G401.6 (cell line): ENCODE data around the gene PRSS50.
"Not testable (repeated sequence)": the region's sequence is repeated elsewhere in the genome, so short reads cannot be mapped to it uniquely, and the experiment has no call there.

Source experiments
- FAIRE-seq: peaks from 2 replicates; lab custom pipeline; 2012; peaks lifted over from hg19 to GRCh38; lab: Jason Lieb, UNC

The PRSS50 gene, protein sequence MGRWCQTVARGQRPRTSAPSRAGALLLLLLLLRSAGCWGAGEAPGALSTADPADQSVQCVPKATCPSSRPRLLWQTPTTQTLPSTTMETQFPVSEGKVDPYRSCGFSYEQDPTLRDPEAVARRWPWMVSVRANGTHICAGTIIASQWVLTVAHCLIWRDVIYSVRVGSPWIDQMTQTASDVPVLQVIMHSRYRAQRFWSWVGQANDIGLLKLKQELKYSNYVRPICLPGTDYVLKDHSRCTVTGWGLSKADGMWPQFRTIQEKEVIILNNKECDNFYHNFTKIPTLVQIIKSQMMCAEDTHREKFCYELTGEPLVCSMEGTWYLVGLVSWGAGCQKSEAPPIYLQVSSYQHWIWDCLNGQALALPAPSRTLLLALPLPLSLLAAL

DNA sequence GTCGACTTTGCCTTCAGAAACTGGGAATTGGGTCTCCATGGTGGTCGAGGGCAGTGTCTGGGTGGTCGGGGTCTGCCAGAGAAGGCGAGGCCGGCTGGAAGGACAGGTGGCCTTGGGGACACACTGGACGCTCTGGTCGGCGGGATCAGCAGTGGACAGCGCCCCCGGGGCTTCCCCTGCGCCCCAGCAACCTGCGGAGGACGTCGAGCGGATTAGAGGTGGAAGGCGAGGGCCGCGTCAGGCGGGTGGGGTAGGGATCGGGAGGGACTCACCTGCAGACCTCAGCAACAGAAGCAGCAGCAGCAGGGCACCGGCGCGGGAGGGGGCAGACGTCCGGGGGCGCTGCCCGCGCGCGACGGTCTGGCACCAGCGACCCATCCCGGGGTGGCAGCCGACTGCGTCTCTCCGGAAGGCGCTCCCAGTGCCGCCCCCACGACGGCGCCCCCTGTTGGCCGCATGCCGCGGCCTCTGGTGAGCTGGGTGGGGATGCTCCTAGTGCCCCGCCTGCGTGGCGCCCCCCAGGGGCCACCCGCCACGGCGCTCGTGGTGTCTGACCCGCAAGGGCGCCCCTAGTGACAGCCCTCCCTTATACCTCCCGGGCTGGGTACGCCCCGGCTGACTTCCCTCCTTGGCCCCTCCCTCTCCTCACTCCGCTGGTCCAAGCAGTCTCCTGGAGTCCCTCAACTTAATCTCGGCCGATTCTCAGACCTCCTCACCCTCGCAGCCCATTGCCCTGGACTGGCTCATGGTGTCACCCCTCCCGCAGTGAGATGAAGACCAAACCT is at the start of gene PRSS50:
TSS of gene PRSS50 (minus strand) at position 423 of the 785 bp plus-strand sequence. CDS start at position 378, 45 bp downstream.
- FAIRE-seq, result no peak

GRCh38 chr3:46764206-46764605 is 46.5 kb upstream of the PRSS50 start:
- FAIRE-seq, result no peak

DNA sequence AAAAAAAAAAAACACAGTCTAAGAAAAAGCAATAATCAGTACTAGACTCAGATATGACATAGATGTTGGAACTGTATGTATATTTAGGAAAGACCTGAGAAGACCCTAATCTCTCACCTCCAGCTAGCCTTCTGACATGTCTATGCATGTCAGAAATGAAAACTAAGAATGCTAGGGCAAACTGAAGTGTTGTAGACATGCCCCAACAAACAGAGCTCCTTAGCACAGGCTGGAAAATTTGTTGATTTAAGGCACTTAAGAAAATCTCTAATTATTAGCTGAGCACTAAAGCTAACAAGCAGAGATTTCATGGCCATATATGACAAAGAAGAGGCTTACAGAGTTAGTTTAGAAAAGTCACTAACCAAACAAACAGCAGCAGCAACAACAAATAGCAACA is 45.5 kb upstream of the PRSS50 start:
- FAIRE-seq, result no peak

DNA sequence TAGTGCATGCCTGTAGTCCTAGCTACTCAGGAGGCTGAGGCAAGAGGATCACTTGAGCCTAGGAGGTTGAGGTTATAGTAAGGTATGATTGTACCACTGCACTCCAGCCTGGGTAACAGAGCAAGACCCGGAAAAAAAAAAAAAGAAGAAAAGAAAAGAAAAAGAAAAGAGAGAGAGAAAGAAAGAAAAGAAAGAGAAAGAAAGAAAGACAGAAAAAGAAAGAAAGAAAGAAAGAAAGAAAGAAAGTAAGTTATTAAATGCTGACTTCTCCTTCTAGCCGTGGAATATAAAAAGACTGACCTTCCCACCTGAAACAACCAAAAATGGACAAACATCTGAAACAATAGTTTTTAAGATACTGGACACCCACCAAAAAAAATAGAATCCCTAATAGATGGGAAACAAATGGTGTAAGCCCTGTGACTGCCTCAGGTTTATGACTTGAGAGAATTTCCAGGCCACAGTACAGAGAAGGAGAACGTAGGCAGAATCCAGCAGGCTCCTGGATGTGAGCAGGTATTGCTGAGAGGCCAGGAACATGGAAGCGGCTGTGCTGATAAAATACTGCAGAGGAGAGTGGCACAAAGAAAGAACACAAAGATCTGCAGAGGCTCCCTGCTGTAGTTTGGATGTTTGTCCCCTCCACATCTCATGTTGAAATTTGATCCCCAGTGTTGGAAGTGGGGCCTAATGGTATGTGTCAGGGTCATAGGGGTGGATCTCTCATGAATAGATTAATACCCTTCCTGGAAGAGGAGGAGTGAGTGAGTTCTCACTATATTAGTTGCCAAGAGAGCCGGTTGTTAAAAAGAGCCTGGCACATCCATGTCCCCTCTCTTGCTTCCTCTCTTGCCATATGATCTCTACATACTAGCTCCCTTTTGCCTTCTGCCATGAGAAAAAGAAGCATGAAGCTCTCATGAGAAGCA is 41.8 kb upstream of the PRSS50 start:
- FAIRE-seq, result no peak

- FAIRE-seq, result no peak
These were observed 39.0 kb upstream of the PRSS50 start for GRCh38 chr3:46756642-46757041.

DNA sequence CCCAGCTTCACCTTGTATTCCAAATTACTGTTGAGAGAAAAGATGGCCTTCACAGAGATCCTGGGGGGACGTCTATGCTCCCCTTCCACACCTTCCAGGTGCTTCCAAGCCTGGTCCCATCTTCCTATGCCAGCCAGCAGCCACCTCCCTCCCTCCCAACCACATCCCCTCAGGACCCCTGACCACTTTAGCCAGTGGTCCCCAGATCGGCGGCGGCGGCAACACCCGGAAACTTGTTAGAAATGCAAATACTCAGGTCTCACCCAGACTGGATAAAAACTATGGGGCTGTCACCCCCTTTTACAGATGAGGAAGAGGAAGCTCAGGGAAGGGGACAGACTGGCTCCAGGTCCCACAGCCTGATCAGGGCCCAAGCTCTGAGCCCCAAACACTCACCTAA is 38.0 kb upstream of the PRSS50 start:
- no peak for FAIRE-seq

DNA sequence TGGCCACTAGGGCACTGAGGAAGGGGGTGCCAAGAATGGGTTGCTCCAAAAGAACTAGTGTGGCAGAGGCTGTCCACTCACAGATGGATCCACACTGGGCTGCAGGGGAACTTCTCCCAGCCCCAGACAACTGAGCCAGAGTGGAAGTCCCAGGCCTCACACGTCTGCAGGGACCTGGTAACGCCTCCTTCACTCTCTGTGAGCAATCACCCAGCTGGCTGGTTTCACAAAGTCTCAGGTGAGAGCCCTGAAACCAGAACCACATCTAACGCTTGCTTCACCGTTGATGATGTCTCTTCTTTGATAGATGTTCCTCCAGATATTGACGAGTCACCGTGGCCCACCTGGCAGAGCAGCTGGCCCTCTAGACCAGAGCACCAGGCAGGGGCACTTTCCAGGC is 35.5 kb upstream of the PRSS50 start:
- not testable (repeated sequence) for FAIRE-seq

DNA sequence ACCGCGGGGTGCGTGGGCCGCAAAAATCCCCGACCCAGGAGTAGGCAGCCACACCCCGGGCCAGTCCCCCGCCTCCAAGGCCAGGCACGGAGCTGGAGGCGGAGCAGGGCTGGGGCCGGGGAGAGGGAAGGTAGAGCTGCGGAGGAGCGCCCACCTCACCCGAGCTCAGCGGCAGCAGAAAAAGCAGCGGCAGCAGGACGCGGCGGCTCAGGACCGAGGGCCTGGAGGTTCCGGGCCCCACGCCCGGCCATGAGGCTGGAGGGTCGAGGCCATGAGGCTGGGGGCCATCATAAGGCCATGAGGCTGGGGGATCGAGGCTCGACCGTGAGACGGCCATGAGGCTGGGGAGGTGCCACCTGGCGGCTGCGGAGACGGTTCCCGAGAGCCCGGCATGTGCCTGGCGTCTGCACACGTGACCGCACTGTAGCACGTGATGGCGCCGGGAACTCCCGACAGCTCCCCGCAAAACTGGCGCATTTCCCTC is 32.9 kb upstream of the PRSS50 start:
- FAIRE-seq, result no peak

DNA sequence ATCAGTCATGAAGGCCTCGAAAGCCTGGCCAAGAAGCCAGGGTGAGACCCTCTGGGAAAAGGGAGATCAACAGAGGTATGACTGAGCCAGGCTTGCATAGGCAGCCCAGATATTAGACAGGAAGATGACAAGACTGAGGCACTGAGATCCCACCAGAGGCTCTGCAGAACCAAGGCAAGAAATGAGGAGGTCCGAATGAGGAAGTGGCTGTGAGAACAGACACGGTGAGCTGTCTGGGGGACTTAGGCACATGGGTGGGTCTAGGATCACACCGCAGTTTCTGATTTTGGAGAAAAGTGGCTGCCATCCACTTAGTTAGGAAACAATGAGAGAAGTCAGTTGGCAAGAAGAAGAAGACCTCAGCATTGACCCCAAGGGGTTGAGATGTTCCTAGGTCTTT is 31.5 kb upstream of the PRSS50 start:
- no peak for FAIRE-seq

GRCh38 chr3:46748170-46748569 is 30.5 kb upstream of the PRSS50 start:
- no peak for FAIRE-seq

DNA sequence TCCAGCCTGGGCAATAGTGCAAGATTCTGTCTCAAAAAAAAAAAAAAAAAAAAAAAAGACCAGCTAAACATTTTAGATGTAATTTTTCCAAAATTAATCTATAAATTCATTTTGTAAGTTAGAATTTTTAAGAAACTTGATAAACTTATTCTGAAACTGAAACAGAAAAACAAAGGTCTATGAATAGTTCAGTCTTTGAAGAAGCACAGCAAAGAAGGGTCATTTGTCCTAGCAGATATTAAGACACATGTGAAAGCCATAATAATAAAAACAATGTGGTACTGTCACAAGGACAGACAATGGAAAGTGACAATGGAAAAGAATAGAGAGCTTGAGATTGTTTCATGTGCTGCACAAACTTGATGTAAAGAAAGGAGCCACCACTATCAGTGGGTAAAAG is 29.0 kb upstream of the PRSS50 start:
- FAIRE-seq, result no peak

- FAIRE-seq, result no peak
These were observed 25.4 kb upstream of the PRSS50 start for GRCh38 chr3:46742992-46743585.

DNA sequence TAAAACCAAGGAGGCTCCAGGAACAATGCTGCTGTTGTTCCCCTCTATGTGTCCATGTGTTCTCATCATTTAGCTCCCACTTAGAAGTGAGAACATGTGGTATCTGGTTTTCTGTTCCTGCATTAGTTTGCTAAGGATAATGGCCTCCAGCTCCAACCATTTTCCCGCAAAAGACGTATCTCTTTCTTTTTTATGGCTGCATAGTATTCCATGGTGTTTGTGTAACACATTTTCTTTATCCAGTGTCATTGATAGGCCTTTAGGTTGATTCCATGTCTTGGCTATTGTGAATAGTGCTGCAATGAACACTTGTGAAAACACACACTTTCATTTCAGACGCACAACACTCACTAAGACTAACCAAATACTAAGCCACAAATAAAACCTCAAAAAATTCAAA is 21.9 kb upstream of the PRSS50 start:
- FAIRE-seq, result not testable (repeated sequence)

DNA sequence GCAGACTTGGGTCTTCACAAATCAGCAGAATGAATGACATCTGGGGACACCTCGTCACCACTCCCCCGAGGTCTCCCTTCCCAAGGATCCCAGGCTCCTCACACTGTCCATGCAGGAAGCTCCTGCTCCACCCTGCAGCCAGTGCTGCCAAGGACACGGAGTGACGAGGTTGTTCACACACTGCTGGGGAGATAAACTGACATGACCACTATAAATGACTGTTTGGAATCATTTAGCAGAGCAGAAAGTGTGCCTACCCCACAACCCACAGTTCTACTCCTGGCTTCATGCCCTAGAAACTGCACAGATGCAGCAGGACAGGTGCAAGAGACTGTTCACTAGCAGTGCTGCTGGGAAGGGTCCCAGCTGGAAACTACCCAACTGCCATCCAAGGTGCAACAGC is 19.7 kb upstream of the PRSS50 start:
- FAIRE-seq, result no peak

DNA sequence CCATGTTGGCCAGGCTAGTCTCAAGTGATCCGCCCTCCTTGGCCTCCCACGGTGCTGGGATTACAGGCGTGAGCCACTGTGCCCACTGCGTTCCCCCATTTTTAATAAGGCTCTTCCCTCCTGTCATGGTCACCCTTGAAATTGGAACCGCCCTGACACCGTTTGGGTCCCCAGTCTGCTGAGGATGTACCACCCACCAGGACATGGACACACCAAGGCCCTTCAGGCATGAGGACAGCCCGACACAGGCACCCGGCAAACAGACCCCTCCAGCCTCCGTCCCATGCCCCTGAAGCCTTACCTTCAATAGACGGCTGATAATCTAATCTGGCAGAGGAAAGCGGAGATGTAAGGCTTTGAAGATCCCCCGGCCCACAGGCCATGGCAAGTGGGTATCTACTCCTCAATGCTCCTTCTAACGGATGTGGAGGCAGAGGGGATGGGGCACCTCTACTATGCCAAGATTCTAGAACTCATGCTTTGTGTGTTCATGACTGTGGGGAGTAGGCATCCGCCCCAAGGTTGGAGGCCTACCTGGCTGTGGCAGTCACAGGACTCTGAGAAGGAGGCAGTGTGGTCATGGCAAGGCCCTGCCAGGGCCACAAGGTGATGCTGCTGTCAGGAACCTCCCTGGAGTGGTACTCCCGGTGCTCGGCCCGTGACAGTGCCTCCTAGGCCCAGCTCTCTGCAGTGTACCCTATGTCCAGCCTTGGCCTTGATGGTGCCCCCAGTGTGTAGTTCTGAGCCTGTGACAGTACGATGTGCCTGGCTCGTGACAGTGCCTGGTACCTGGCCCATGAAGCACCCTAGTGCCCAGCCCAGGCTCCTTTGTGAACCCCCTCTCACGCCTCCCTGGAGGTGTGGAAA is 18.6 kb upstream of the PRSS50 start:
- FAIRE-seq, result no peak

GRCh38 chr3:46734773-46735172 is 17.1 kb upstream of the PRSS50 start:
- no peak for FAIRE-seq

DNA sequence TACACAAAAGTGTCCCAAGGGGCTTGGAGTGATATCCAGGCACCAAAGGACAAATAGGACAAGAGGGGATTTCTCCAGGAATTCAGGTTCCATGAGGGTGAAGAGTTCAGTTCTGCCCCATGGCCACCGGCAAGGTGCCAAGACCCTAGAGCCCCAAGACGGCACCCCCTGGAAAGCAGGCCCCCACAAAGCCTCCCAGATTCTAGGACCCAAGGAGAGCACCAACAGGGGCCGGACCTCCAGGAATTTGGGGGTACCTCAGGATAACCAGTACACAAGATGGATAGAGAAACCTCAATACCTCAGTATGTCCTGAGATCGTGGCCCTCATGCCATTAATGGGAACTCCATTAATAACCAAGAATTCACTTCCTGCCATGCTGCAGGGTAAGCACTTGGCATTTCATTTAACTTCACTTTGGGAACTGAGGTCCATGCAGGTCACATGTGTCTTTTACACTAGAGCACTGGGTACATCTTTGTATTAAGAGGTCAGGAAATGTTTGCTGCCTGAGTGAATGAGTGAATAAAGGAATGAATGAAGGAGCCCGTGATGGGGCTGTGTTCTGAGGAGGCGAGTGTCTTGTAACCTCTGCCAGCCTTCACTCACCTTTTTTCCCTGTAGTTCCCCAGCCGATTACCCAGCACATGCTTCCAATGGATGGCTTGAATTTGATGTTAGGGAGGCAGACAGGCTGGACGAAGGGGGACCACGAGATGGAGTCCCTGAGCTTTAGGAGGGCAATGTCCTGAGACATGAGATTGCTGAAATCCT is 15.5 kb upstream of the PRSS50 start:
- no peak for FAIRE-seq

GRCh38 chr3:46731795-46732194 is 14.1 kb upstream of the PRSS50 start:
- no peak for FAIRE-seq

GRCh38 chr3:46730819-46731218 is 13.2 kb upstream of the PRSS50 start:
- FAIRE-seq, result no peak

DNA sequence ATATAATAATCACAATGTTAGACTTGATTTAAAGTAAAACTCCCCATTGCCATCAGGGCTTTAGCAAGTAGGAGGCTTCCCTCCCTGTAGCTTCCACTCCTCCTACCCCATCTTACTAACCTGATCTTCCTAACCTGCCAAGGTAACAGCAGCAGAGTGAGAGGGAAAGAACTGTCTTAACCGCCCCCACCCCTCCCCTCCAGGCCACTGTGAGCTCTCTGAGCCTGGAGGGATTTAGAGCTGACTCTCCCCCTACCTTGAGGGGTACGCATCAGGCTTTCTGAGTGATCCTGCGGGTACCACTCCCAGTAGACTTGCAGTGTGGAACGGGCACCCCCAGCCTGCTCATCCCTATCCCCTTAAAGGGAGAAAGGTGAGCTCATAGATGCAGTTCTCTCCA is 11.4 kb upstream of the PRSS50 start:
- FAIRE-seq, result no peak
